Progenitor cell of endocrine pancreas (in vitro differentiated cells): ENCODE measurements around the gene ELF2. TPM values are rescaled to one million over a fixed set of nuclear protein-coding genes. Genes with fewer than 3 reads are reported as not detected.
"Not testable (repeated sequence)": the region's sequence is repeated elsewhere in the genome, so short reads cannot be mapped to it uniquely, and the experiment has no call there.

ENCODE experiments used
- DNase-seq: peaks from one replicate; pipeline ENCODE4 v3.0.0; 2021; ENCODE audit warnings: low spot score; ENCODE audit not compliant: unreplicated experiment
- H3K27ac Mint-ChIP-seq: 2 replicates; pipeline ENCODE4 v1.8.0; 2021; ENCODE audit warnings: mild to moderate bottlenecking, moderate library complexity, mixed read lengths
- H3K27me3 Mint-ChIP-seq: 2 replicates; pipeline ENCODE4 v1.8.0; 2021; ENCODE audit warnings: mixed read lengths
- H3K36me3 Mint-ChIP-seq: 2 replicates; pipeline ENCODE4 v1.8.0; 2022; ENCODE audit warnings: mixed read lengths; ENCODE audit not compliant: insufficient read depth
- H3K4me1 Mint-ChIP-seq: 2 replicates; pipeline ENCODE4 v1.8.0; 2021; ENCODE audit warnings: low read depth, mixed read lengths
- H3K4me3 Mint-ChIP-seq: 2 replicates; pipeline ENCODE4 v1.8.0; 2021; ENCODE audit warnings: low read depth, mild to moderate bottlenecking, moderate library complexity, mixed read lengths
- H3K9me3 Mint-ChIP-seq: 2 replicates; pipeline ENCODE4 v1.8.0; 2021; ENCODE audit warnings: low read depth, mixed read lengths
- CTCF ChIP-seq: fragments of 200-600 bp; sonication (generic); IDR thresholded peaks from one replicate; pipeline ENCODE4 v1.5.0; 2021; ENCODE audit warnings: antibody characterized with exemption, mild to moderate bottlenecking; ENCODE audit not compliant: unreplicated experiment
- total RNA-seq: library from RNA; stranded (reverse); gene quantifications from 2 replicates; pipeline ENCODE4 v1.2.1, GENCODE V29; 2021

ELF2 gene
- total RNA-seq, 1 donor from 2014 or later, result 56.5 TPM

- H3K9me3 Mint-ChIP-seq, result no peaks in the 10 kb centered on the region
- DNase-seq, result no peak
- H3K4me1 Mint-ChIP-seq, result no peaks in the 10 kb centered on the region
- no peaks in the 10 kb centered on the region for H3K27me3 Mint-ChIP-seq
- no peak for TF ChIP-seq CTCF
- H3K36me3 Mint-ChIP-seq, result no peaks in the 10 kb centered on the region
- H3K27ac Mint-ChIP-seq, result no peak overlapping the region
- H3K4me3 Mint-ChIP-seq, result no peak overlapping the region
Measured at GRCh38 chr4:139207873-139208403, 30.9 kb upstream of the ELF2 start.

GRCh38 chr4:139207247-139207646, 30.2 kb upstream of the ELF2 start:
- Mint-ChIP-seq H3K4me1 (no peaks in the 10 kb centered on the region), H3K36me3 (no peaks in the 10 kb centered on the region), H3K4me3 (no peak overlapping the region), H3K27me3 (no peaks in the 10 kb centered on the region), H3K9me3 (no peaks in the 10 kb centered on the region), H3K27ac (no peak overlapping the region)
- no peak for DNase-seq
- no peak for TF ChIP-seq CTCF

GRCh38 chr4:139202991-139203390, 26.0 kb upstream of the ELF2 start:
- no peak overlapping the region for H3K27ac Mint-ChIP-seq
- H3K9me3 Mint-ChIP-seq, result no peaks in the 10 kb centered on the region
- H3K4me1 Mint-ChIP-seq, result no peaks in the 10 kb centered on the region
- H3K4me3 Mint-ChIP-seq, result no peak overlapping the region
- TF ChIP-seq CTCF, result no peak
- no peaks in the 10 kb centered on the region for H3K36me3 Mint-ChIP-seq
- H3K27me3 Mint-ChIP-seq, result no peaks in the 10 kb centered on the region
- no peak for DNase-seq

GRCh38 chr4:139200506-139200905, 23.5 kb upstream of the ELF2 start:
- TF ChIP-seq CTCF, result no peak
- Mint-ChIP-seq H3K9me3 (peaks cover 9% of the 10 kb centered on the region), H3K36me3 (no peaks in the 10 kb centered on the region), H3K27me3 (no peaks in the 10 kb centered on the region), H3K4me1 (no peaks in the 10 kb centered on the region), H3K4me3 (no peak overlapping the region), H3K27ac (no peak overlapping the region)
- no peak for DNase-seq

GRCh38 chr4:139200102-139200501, 23.1 kb upstream of the ELF2 start:
- TF ChIP-seq CTCF, result no peak
- H3K27me3 Mint-ChIP-seq, result no peaks in the 10 kb centered on the region

GRCh38 chr4:139197214-139197613, 20.2 kb upstream of the ELF2 start:
- not testable (repeated sequence) for H3K36me3 Mint-ChIP-seq

More at GRCh38 chr4:139200102-139200501, 23.1 kb upstream of the ELF2 start:
- Mint-ChIP-seq H3K9me3 (peaks cover 9% of the 10 kb centered on the region), H3K4me1 (no peaks in the 10 kb centered on the region), H3K36me3 (no peaks in the 10 kb centered on the region), H3K27ac (no peak overlapping the region), H3K4me3 (no peak overlapping the region)
- no peak for DNase-seq

More at GRCh38 chr4:139197214-139197613, 20.2 kb upstream of the ELF2 start:
- not testable (repeated sequence) for H3K4me3 Mint-ChIP-seq, H3K9me3 Mint-ChIP-seq, DNase-seq, H3K4me1 Mint-ChIP-seq, H3K27me3 Mint-ChIP-seq, H3K27ac Mint-ChIP-seq
